GM23338 (cell line): ENCODE results near the gene EIF5A2. TPM values are rescaled to one million over a fixed set of nuclear protein-coding genes. Genes with fewer than 3 reads are reported as not detected.

ENCODE experiments used
- ATAC-seq: fragments of 200-7000 bp; cut with Tn5 transposase; 3 replicates; pipeline ENCODE4 v1.9.1; 2020
- DNase-seq: peaks from one replicate; pipeline ENCODE4 v3.0.0-alpha.2; 2015; ENCODE audit warnings: low spot score
- H2AFZ ChIP-seq: fragments of 200-600 bp; sonication (generic); 2 replicates; pipeline ENCODE4 v1.8.0; 2016; ENCODE audit warnings: antibody characterized with exemption, mild to moderate bottlenecking, moderate library complexity
- H3F3A ChIP-seq: fragments of 200-600 bp; sonication (generic); replicated peaks from 2 replicates; pipeline ENCODE4 v1.8.0; 2017; ENCODE audit warnings: antibody characterized with exemption, mixed run types, low read depth
- H3K27ac ChIP-seq: fragments of 200-600 bp; sonication (generic); 2 replicates; pipeline ENCODE4 v1.6.1; 2016; ENCODE audit warnings: low read depth
- H3K27me3 ChIP-seq: fragments of 200-600 bp; sonication (generic); 2 replicates; pipeline ENCODE4 v1.8.0; 2016; ENCODE audit warnings: mild to moderate bottlenecking, mixed run types, moderate library complexity; ENCODE audit not compliant: insufficient read depth
- H3K36me3 ChIP-seq: fragments of 200-600 bp; sonication (generic); 2 replicates; pipeline ENCODE4 v1.8.0; 2016; ENCODE audit warnings: mild to moderate bottlenecking; ENCODE audit not compliant: insufficient read depth
- H3K4me1 ChIP-seq: fragments of 200-600 bp; sonication (generic); 2 replicates; pipeline ENCODE4 v1.8.0; 2016; ENCODE audit warnings: mild to moderate bottlenecking, moderate library complexity; ENCODE audit not compliant: insufficient read depth
- H3K4me2 ChIP-seq: fragments of 200-600 bp; sonication (generic); 2 replicates; pipeline ENCODE4 v1.7.1; 2017; ENCODE audit warnings: mixed run types
- H3K4me3 ChIP-seq: fragments of 200-600 bp; sonication (generic); 2 replicates; pipeline ENCODE4 v1.6.1; 2016; ENCODE audit warnings: mixed run types
- H3K79me2 ChIP-seq: fragments of 200-600 bp; sonication (generic); replicated peaks from 2 replicates; pipeline ENCODE4 v1.8.0; 2017; ENCODE audit warnings: mild to moderate bottlenecking; ENCODE audit not compliant: insufficient read depth
- H3K9me2 ChIP-seq: fragments of 200-600 bp; sonication (generic); 2 replicates; pipeline ENCODE4 v1.8.0; 2017; ENCODE audit not compliant: insufficient read depth
- H4K20me1 ChIP-seq: fragments of 200-600 bp; sonication (generic); replicated peaks from 2 replicates; pipeline ENCODE4 v1.8.0; 2017; ENCODE audit warnings: mild to moderate bottlenecking; ENCODE audit not compliant: insufficient read depth
- H3K27ac Mint-ChIP-seq: 2 replicates; pipeline ENCODE4 v1.8.0; 2020; ENCODE audit warnings: inconsistent platforms, mild to moderate bottlenecking, moderate library complexity, mixed read lengths
- H3K27me3 Mint-ChIP-seq: 3 replicates; pipeline ENCODE4 v1.8.0; 2022; ENCODE audit warnings: low read depth, mild to moderate bottlenecking, moderate library complexity, mixed read lengths, inconsistent platforms; ENCODE audit not compliant: insufficient read depth, poor library complexity
- H3K36me3 Mint-ChIP-seq: 3 replicates; pipeline ENCODE4 v1.8.0; 2021; ENCODE audit warnings: low read depth, mild to moderate bottlenecking, inconsistent platforms, moderate library complexity, mixed read lengths
- H3K4me1 Mint-ChIP-seq: 3 replicates; pipeline ENCODE4 v1.8.0; 2020; ENCODE audit warnings: mild to moderate bottlenecking, inconsistent platforms, mixed read lengths
- H3K4me3 Mint-ChIP-seq: 3 replicates; pipeline ENCODE4 v1.8.0; 2021; ENCODE audit warnings: moderate library complexity, mild to moderate bottlenecking, inconsistent platforms, mixed read lengths
- H3K9me3 Mint-ChIP-seq: 3 replicates; pipeline ENCODE4 v1.8.0; 2020; ENCODE audit warnings: moderate library complexity, mild to moderate bottlenecking, inconsistent platforms, mixed read lengths
- CREB1 ChIP-seq: fragments of 250-450 bp; sonication (Bioruptor Pico); IDR thresholded peaks from 2 replicates; pipeline ENCODE4 v1.5.0; 2020; ENCODE audit warnings: low read depth, mild to moderate bottlenecking, moderate library complexity
- EZH2 ChIP-seq: fragments of 200-600 bp; sonication (generic); IDR thresholded peaks from one replicate; pipeline ENCODE4 v1.8.0; 2017; ENCODE audit warnings: antibody characterized with exemption, mild to moderate bottlenecking, low read depth; ENCODE audit not compliant: unreplicated experiment
- EZH2phosphoT487 ChIP-seq: fragments of 200-600 bp; sonication (generic); IDR thresholded peaks from one replicate; pipeline ENCODE4 v1.8.1; 2018; ENCODE audit warnings: antibody characterized with exemption; ENCODE audit not compliant: unreplicated experiment
- JUNB ChIP-seq: IDR thresholded peaks from one replicate; pipeline ENCODE4 v1.6.1; 2016; ENCODE audit warnings: antibody characterized with exemption; ENCODE audit not compliant: unreplicated experiment
- NANOG ChIP-seq: IDR thresholded peaks from 2 replicates; pipeline ENCODE4 v1.6.1; 2016; ENCODE audit warnings: antibody characterized with exemption, borderline replicate concordance
- POLR2AphosphoS5 ChIP-seq: IDR thresholded peaks from 2 replicates; pipeline ENCODE4 v1.6.1; 2016; ENCODE audit warnings: antibody characterized with exemption, low read depth
- STAT1 ChIP-seq: IDR thresholded peaks from one replicate; pipeline ENCODE4 v1.6.1; 2016; ENCODE audit warnings: antibody characterized with exemption; ENCODE audit not compliant: unreplicated experiment
- ZNF114 ChIP-seq: fragments of 250-450 bp; sonication (Bioruptor Pico); IDR thresholded peaks from 2 replicates; pipeline ENCODE4 v1.5.0; 2020; ENCODE audit warnings: mild to moderate bottlenecking, moderate library complexity
- ZNF331 ChIP-seq: fragments of 250-450 bp; sonication (Bioruptor Pico); IDR thresholded peaks from 2 replicates; pipeline ENCODE4 v1.5.0; 2020; ENCODE audit warnings: low read depth, mild to moderate bottlenecking, moderate library complexity
- polyA plus RNA-seq: library from polyadenylated mRNA; unstranded; fragments of >200 nt; fragmentation: Nextera tagmentation; extraction: Ambion mirVana; gene quantifications from 2 replicates; pipeline ENCODE4 v1.2.1, GENCODE V29; 2016
- total RNA-seq: library from RNA; depleted of rRNA; stranded (reverse); fragments of >200 nt; shearing (Covaris generic); gene quantifications from 2 replicates; pipeline ENCODE4 v1.2.3, GENCODE V29; 2014
- TF ChIP-seq, protein P1 (sequence below): fragments of 250-450 bp; sonication (Bioruptor Pico); IDR thresholded peaks from 2 replicates; pipeline ENCODE4 v1.5.0; 2020; ENCODE audit warnings: mild to moderate bottlenecking, moderate library complexity
- TF ChIP-seq, protein P2 (sequence below), 2 experiments: fragments of 200-600 bp in 1 of 2; sonication (generic) in 1 of 2; conservative IDR thresholded peaks; 2 replicates each; pipeline versions ENCODE4 v1.5.1 to v1.6.1; 2016 to 2017; ENCODE audit warnings: antibody characterized with exemption in 2 of 2, low read depth in 2 of 2, mild to moderate bottlenecking in 2 of 2, moderate library complexity in 1 of 2
- TF ChIP-seq, protein P3 (sequence below): IDR thresholded peaks from 2 replicates; pipeline ENCODE4 v1.6.1; 2016; ENCODE audit warnings: antibody characterized with exemption
- TF ChIP-seq, protein P4 (sequence below): IDR thresholded peaks from one replicate; pipeline ENCODE4 v1.6.1; 2018; ENCODE audit warnings: antibody characterized with exemption; ENCODE audit not compliant: unreplicated experiment

EIF5A2 gene
- total and polyA plus RNA-seq, 2 experiments from 2014 or later: 5.9 to 11.7 TPM

DNA sequence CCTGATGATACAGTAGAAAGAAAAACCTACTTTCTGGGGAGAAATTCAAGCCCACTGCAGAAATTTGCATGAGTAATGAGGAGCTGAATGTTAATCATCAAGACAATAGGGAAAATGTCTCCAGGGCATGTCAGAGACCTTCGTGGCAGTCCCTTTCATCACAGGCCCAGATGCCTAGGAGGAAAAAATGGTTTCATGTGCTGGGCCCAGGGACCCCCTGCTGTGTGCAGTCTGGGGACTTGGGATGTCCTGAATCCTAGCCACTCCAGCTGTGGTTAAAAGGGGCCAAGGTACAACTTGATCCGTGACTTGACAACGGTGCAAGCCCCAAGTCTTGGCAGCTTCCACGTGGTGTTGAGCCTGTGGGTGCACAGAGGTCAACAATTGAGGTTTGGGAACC lies 10.3 kb upstream of the EIF5A2 start:
- no peaks in the 10 kb centered on the region for H3K9me2 ChIP-seq
- H4K20me1 ChIP-seq: no peaks in the 10 kb centered on the region
- H3K4me2 ChIP-seq: no peak overlapping the region
- Mint-ChIP-seq H3K9me3 (peaks cover 61% of the 10 kb centered on the region), H3K27ac (no peak overlapping the region), H3K4me3 (no peak overlapping the region), H3K4me1 (peaks cover 2% of the 10 kb centered on the region; the same call in 1 of the 3 replicates), H3K36me3 (peaks cover 49% of the 10 kb centered on the region), H3K27me3 (peaks cover 4% of the 10 kb centered on the region)
- DNase-seq (peak; percentile 20), ATAC-seq (no peak)
- H3F3A ChIP-seq: no peaks in the 10 kb centered on the region
- no peak for TF ChIP-seq JUNB
- no peak for TF ChIP-seq EZH2
- no peak for TF ChIP-seq STAT1
- TF ChIP-seq, protein P1, sequence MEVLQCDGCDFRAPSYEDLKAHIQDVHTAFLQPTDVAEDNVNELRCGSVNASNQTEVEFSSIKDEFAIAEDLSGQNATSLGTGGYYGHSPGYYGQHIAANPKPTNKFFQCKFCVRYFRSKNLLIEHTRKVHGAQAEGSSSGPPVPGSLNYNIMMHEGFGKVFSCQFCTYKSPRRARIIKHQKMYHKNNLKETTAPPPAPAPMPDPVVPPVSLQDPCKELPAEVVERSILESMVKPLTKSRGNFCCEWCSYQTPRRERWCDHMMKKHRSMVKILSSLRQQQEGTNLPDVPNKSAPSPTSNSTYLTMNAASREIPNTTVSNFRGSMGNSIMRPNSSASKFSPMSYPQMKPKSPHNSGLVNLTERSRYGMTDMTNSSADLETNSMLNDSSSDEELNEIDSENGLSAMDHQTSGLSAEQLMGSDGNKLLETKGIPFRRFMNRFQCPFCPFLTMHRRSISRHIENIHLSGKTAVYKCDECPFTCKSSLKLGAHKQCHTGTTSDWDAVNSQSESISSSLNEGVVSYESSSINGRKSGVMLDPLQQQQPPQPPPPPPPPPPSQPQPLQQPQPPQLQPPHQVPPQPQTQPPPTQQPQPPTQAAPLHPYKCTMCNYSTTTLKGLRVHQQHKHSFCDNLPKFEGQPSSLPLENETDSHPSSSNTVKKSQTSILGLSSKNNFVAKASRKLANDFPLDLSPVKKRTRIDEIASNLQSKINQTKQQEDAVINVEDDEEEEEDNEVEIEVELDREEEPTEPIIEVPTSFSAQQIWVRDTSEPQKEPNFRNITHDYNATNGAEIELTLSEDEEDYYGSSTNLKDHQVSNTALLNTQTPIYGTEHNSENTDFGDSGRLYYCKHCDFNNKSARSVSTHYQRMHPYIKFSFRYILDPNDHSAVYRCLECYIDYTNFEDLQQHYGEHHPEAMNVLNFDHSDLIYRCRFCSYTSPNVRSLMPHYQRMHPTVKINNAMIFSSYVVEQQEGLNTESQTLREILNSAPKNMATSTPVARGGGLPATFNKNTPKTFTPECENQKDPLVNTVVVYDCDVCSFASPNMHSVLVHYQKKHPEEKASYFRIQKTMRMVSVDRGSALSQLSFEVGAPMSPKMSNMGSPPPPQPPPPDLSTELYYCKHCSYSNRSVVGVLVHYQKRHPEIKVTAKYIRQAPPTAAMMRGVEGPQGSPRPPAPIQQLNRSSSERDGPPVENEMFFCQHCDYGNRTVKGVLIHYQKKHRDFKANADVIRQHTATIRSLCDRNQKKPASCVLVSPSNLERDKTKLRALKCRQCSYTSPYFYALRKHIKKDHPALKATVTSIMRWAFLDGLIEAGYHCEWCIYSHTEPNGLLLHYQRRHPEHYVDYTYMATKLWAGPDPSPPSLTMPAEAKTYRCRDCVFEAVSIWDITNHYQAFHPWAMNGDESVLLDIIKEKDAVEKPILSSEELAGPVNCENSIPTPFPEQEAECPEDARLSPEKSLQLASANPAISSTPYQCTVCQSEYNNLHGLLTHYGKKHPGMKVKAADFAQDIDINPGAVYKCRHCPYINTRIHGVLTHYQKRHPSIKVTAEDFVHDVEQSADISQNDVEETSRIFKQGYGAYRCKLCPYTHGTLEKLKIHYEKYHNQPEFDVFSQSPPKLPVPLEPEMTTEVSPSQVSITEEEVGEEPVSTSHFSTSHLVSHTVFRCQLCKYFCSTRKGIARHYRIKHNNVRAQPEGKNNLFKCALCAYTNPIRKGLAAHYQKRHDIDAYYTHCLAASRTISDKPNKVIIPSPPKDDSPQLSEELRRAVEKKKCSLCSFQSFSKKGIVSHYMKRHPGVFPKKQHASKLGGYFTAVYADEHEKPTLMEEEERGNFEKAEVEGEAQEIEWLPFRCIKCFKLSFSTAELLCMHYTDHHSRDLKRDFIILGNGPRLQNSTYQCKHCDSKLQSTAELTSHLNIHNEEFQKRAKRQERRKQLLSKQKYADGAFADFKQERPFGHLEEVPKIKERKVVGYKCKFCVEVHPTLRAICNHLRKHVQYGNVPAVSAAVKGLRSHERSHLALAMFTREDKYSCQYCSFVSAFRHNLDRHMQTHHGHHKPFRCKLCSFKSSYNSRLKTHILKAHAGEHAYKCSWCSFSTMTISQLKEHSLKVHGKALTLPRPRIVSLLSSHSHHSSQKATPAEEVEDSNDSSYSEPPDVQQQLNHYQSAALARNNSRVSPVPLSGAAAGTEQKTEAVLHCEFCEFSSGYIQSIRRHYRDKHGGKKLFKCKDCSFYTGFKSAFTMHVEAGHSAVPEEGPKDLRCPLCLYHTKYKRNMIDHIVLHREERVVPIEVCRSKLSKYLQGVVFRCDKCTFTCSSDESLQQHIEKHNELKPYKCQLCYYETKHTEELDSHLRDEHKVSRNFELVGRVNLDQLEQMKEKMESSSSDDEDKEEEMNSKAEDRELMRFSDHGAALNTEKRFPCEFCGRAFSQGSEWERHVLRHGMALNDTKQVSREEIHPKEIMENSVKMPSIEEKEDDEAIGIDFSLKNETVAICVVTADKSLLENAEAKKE (CRISPR knock-in tag): no peak
- no peak for TF ChIP-seq NANOG
- TF ChIP-seq, protein P2, sequence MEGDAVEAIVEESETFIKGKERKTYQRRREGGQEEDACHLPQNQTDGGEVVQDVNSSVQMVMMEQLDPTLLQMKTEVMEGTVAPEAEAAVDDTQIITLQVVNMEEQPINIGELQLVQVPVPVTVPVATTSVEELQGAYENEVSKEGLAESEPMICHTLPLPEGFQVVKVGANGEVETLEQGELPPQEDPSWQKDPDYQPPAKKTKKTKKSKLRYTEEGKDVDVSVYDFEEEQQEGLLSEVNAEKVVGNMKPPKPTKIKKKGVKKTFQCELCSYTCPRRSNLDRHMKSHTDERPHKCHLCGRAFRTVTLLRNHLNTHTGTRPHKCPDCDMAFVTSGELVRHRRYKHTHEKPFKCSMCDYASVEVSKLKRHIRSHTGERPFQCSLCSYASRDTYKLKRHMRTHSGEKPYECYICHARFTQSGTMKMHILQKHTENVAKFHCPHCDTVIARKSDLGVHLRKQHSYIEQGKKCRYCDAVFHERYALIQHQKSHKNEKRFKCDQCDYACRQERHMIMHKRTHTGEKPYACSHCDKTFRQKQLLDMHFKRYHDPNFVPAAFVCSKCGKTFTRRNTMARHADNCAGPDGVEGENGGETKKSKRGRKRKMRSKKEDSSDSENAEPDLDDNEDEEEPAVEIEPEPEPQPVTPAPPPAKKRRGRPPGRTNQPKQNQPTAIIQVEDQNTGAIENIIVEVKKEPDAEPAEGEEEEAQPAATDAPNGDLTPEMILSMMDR (conservative IDR thresholded peaks at IDR 0.05; ENCODE audit: low read depth in 2 of 2): no peak
- TF ChIP-seq POLR2AphosphoS5: no peak
- TF ChIP-seq, protein P3, sequence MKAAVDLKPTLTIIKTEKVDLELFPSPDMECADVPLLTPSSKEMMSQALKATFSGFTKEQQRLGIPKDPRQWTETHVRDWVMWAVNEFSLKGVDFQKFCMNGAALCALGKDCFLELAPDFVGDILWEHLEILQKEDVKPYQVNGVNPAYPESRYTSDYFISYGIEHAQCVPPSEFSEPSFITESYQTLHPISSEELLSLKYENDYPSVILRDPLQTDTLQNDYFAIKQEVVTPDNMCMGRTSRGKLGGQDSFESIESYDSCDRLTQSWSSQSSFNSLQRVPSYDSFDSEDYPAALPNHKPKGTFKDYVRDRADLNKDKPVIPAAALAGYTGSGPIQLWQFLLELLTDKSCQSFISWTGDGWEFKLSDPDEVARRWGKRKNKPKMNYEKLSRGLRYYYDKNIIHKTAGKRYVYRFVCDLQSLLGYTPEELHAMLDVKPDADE: no peak
- no peak for TF ChIP-seq CREB1
- no peak for TF ChIP-seq EZH2phosphoT487
- TF ChIP-seq, protein P4, sequence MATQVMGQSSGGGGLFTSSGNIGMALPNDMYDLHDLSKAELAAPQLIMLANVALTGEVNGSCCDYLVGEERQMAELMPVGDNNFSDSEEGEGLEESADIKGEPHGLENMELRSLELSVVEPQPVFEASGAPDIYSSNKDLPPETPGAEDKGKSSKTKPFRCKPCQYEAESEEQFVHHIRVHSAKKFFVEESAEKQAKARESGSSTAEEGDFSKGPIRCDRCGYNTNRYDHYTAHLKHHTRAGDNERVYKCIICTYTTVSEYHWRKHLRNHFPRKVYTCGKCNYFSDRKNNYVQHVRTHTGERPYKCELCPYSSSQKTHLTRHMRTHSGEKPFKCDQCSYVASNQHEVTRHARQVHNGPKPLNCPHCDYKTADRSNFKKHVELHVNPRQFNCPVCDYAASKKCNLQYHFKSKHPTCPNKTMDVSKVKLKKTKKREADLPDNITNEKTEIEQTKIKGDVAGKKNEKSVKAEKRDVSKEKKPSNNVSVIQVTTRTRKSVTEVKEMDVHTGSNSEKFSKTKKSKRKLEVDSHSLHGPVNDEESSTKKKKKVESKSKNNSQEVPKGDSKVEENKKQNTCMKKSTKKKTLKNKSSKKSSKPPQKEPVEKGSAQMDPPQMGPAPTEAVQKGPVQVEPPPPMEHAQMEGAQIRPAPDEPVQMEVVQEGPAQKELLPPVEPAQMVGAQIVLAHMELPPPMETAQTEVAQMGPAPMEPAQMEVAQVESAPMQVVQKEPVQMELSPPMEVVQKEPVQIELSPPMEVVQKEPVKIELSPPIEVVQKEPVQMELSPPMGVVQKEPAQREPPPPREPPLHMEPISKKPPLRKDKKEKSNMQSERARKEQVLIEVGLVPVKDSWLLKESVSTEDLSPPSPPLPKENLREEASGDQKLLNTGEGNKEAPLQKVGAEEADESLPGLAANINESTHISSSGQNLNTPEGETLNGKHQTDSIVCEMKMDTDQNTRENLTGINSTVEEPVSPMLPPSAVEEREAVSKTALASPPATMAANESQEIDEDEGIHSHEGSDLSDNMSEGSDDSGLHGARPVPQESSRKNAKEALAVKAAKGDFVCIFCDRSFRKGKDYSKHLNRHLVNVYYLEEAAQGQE: no peak
- TF ChIP-seq ZNF114: no peak
- TF ChIP-seq ZNF331 (CRISPR knock-in tag): no peak
- no peak overlapping the region for H3K4me3 ChIP-seq
- no peaks in the 10 kb centered on the region for H3K4me1 ChIP-seq
- H3K27me3 ChIP-seq: no peaks in the 10 kb centered on the region
- H2AFZ ChIP-seq: no peak overlapping the region
- peaks cover 18% of the 10 kb centered on the region; the same call in 1 of the 2 replicates for H3K36me3 ChIP-seq
- H3K27ac ChIP-seq: no peak overlapping the region
- no peaks in the 10 kb centered on the region for H3K79me2 ChIP-seq
